Stimulated activated CD8-positive, alpha-beta memory T cell treated with anti-CD3 and anti-CD28 coated beads, Interleukin-15, amount 100 ng/mL, for 1 hour (primary cell): ENCODE results near the gene RFX2.
"Not testable (repeated sequence)": the region's sequence is repeated elsewhere in the genome, so short reads cannot be mapped to it uniquely, and the experiment has no call there.

Source experiments
- DNase-seq: peaks from one replicate; pipeline ENCODE4 v3.0.0-alpha.2; 2020; ENCODE audit warnings: low read depth

The RFX2 gene

DNA sequence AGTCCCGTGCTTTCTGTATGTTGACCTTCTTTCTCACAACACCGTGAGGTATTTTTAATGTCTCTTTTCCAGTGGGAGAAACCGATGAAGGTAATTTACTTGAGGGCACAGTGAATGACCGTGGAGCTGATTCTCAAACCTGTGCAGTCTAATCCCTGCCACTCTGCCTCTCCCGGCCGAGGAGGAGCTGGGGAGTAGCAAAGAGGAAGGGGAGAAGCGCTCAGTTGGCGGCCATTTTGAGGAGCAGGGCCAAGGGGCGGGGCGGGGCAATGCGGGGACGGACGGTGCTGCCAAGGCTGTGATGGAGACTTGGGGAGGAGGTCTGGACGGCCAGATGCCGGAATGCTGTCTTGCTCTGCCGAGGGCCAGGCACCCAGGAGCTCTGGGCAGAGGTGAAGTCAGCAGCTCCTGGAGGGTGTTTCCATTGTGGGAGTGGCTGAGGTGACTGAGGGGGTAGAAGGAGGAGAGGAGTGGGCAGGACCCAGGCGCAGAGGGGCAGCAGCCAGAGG is 120.0 kb downstream of the RFX2 start:
- DNase-seq = no peak

- no peak for DNase-seq
These were observed 120.8 kb downstream of the RFX2 start for GRCh38 chr19:5989388-5990074.

GRCh38 chr19:5988517-5989387 is 121.5 kb downstream of the RFX2 start:
- DNase-seq = no peak

DNA sequence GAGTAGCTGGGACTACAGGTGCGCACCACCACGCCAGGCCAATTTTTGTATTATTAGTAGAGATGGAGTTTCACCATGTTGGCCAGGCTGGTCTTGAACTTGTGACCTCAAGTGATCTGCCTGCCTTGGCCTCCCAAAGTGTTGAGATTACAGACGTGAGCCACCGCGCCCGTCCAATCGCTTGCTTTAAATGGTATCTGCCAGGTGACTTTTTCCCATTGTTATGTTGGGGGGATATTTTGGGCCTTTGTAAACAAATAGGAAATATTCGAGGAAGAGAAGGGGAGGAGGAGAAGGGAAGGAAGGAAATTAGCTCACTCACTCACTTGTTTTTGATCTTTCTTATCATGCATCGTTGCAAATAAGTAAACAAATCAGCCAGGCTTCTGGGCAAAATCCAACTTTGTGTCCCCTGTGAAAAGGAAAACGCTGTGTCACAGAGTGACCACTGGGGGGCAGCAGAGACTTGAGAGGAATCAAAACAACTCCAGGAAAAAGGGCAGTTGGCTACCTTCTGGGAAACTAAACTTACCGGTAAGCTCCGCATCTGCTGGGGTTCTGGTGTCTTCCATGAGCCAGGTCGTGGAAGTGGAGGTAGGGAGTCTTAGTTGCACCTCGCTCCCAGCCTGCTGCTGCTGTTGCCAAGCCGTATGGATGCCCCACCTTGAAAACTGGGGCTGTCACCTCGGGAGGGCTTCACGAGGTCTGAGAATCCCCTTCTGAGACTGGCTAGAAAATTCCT is 123.1 kb downstream of the RFX2 start:
- peak; percentile 59 for DNase-seq

DNA sequence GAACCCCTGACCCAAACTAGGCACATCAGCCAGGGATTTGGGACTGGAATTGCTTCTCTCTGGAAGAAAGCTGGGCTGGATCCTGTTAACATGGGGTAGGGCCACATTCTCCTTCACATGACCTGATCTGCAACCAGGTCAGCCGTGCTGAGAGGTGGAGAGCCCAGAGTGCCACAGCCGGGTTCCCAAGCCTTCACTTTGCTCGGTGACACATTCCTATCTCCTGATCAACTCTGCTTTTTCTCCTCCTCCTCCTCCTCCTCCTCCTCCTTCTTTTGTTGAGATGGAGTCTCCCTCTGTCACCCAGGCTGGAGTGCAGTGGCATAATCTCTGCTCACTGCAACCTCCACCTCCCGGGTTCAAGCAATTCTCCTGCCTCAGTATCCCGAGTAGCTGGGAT is 124.5 kb downstream of the RFX2 start:
- not testable (repeated sequence) for DNase-seq

DNA sequence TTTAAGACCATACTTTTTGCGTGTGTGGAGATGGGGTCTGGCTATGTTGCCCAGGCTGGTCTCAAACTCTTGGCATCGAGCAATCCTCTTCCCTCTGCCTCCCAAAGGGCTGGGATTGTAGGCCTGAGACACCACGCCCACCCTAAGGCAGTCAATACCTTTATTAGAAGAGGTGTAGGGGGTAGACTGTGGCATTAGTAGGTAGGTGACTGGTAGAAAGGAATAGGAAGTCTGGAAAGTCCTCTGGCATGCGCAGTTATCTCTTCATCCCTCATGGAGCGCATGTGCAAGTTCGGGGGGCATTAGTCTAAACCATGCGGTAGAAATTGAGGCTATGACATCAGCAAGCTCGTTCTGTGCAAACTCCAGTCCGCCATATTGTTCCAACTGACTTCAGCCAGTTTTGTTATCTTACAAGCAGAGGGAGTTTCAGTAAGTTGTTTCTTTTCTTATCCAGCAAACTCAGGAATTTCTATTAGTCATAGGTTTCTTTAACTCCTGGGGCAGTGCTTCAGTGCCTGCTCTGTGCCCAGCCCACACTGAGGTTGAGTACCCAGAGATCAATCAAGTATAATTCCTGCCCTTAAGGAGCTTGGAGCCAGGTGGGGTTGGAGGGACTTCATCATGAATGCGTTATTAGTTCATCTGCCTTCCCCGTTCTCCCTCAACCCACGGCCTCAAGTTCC is 125.1 kb downstream of the RFX2 start:
- DNase-seq = no peak

DNA sequence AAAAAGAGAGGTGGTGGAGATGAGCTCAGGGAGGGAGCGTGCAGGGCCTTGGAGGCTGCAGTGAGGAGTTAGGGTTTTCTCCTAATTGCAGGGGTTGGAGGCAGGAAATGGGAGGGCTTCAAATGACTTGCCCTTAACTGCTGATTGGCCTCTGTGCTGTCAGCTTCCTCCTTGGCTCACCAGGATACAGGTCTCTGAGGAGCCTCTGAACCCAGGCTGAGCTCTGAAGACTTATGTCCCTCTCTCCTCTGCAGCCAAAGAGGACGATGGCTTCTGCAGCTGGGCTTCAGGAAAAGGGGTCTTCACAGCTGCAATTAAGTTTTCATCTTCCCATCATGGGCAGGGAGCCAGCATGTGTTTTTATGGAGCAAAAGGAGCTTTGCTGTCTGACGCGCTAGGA is 125.7 kb downstream of the RFX2 start:
- DNase-seq = no peak

DNA sequence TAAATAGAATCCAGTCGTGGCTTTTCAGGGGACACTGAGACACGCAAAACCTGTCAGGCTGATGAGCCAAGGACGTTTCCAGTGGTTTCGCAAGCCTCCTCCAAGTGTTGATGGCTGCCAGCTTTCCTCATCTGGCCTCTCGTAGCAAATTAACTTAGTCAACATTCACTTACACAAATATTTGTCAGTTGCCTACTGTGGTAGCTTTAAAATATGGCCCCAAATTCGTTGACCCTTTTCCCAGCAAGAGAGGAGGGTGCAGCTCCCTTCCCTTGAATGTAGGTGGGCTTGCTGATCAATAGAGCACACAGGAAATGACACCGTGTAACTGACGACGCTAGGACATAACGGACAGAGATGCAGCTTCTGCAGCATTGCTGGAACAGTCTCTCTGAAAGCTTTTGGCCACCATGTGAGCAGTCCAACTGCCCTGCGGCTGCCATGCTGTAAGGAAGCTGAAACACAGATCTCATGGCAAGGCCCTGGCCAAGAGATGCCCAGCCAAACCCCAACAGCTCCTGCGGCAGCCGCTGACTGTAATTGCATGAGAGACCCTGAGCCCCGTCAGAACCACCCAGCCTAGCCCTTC is 126.8 kb downstream of the RFX2 start:
- no peak for DNase-seq

DNA sequence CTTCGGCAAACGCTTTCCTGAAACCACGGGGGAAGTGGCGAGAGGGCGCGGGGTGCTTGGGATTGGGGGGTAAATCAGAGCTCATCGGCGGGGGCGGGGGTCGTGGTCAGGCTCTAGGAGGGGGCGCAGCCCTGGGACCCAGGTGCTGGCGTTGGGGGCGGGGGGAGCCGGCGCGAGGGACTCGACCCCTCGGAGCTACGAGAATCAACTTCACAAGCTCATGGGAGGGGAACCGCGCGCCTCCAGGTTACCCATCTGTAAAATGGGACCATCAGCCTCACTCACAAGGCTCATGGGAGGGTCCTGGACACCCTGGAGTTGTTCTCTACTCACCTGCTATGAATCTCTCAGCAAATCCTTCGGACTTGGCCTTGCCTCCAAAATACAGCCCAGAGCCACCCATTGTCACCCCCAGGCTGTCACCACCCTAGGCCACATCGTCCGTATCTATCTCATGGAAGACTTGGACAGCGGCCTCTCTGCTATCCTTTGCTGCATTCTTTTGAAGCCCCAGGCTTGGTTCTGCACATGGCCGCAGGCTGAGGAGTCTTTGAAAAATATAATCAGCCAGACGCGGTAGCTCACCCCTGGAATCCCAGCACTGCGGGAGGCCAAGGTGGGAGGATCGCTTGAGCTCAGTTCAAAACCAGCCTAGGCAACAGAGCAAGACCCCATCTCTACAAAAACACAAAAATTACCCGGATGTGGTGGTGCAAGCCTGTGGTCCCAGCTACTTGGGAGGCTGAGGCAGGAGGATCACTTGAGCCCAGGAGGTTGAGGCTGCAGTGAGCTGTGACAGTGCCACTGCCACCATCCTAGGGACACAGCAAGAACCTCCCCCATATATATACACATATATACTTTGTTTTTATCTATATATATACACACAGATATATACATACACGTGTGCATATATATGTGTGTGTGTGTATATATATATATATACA is 131.4 kb downstream of the RFX2 start:
- DNase-seq = no peak

DNA sequence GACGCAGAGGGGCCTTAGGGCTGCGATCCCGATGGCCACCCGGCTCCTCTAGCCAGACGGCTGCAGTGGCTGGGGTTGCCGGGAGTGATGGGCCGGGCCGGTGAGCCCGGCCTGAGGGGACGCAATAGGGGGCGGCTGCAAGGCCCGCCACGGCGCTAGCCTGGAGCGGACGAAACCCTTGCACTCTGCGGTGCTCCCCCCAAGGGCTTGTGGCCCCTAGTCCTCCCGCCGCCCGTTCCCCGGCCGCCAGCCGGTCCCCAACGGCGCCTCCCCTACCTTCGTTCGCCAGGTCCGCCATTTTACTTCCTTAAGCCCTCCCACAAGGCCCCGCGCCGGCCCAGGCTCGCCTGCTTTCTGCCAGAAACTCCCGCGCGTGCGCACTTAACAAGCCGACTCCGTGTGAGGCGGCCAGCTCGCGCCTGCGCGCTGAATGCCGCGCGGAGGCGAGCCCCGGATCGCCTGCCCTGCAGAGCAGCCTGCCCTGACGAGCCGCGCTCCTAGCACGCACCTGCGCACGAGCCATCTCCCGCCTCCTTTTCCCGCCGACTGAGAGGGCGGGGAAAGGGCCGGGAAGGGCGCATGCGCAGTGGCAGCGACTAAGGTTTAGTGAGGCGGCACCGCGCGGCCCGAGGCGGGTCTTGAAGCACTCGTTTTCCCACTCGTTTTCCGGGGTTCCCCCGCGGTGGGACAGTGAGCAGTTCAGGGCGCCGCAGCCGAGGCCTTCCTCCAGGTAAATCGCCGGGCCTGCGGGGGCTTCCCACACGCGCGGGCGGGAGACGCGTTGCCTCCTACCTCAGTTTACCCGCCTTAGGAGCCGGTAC is 132.3 kb downstream of the RFX2 start, which contains the start of gene RANBP3:
Gene RANBP3 (minus strand): TSS at position 356 of the 821 bp plus-strand sequence. CDS start 58 bp downstream, at position 298.
- DNase-seq = peak; percentile 89

- DNase-seq = no peak
These were observed 133.0 kb downstream of the RFX2 start for GRCh38 chr19:5977222-5977784.

- no peak for DNase-seq
These were observed 133.5 kb downstream of the RFX2 start for GRCh38 chr19:5976768-5977167.

- no peak for DNase-seq
These were observed 134.9 kb downstream of the RFX2 start for GRCh38 chr19:5975388-5975728.

- no peak for DNase-seq
These were observed 135.4 kb downstream of the RFX2 start for GRCh38 chr19:5974721-5975387.

DNA sequence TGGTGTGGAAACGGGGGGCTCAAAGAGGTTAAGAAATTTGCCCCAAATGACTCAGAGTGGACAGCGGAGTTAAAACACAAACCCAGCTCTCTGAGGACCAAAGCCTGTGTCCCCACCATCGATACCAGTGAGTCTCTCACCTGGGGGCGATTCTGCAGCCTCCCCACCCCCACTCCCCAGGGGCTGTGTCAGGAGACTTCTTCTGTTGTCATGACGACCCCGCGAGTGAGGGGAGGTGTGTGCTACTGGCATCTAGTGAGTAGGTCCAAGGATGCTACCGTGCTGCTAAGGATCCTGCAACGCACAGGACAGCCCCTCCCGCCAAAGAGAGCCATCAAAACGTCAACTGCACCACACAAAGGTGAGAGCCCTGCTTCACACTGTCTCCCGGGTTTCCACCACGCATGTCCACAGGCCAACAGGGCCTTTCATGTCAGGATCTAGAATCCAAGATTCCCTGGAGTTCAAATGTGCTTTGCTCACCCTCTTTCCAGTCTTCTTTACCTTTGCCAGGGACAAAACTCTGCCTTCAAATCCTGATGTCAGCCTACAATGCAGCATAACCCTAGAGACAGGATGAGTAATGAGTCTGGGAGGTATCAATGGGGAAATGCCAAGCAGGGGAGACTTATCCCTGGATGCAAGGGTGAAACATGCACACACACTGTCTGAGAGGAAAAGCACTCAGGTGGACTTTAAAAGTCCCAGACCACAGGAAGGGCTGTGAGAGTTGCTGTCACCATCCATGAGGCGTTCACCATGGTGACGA is 136.2 kb downstream of the RFX2 start:
- no peak for DNase-seq

GRCh38 chr19:5973376-5973775 is 136.9 kb downstream of the RFX2 start:
- no peak for DNase-seq

GRCh38 chr19:5972355-5972731 is 138.0 kb downstream of the RFX2 start:
- DNase-seq = no peak
